22Rv1 (cell line): ENCODE results near the gene CDK5R1.

Experiments
- CTCF ChIP-seq: fragments of 450-650 bp; IDR thresholded peaks from 2 replicates; pipeline ENCODE4 v1.5.1; 2017; ENCODE audit warnings: mild to moderate bottlenecking
- ZFX ChIP-seq: fragments of 450-650 bp; IDR thresholded peaks from 2 replicates; pipeline ENCODE4 v1.6.1; 2017; ENCODE audit warnings: antibody characterized with exemption, borderline replicate concordance

DNA sequence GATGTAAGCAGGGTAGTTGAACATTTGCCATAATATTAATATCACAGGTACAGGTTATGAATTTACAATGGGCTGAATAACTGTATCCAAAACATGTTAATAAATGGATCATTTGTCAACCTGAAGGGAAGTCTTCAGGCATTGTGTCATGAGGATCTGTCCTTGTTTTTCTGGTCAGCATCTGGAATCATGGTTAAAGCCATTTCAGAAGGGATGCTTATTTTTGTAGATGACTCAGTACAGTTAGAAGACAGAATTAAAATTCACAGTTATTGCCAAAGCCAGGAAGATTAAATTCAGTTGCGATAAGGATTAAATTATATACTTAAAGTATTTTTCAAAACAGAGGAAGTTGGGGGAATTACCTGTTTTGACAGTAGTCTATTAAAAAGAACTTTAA lies 34.5 kb upstream of the CDK5R1 start:
- TF ChIP-seq CTCF (no peak), ZFX (no peak)
